HEK293T (cell line): ENCODE results near the gene PRRC1.

Experiments used
- CTCF ChIA-PET: fragments of 350-600 bp; formaldehyde crosslinking; extraction: SDS; loops from one replicate; lab custom pipeline; 2021; ENCODE audit warnings: antibody characterized with exemption, inconsistent platforms; lab: Yijun Ruan, JAX
- POLR2A ChIA-PET: fragments of 350-600 bp; formaldehyde crosslinking; extraction: SDS; loops from one replicate; lab custom pipeline; 2020; ENCODE audit warnings: antibody characterized with exemption, inconsistent platforms; lab: Yijun Ruan, JAX
- DNase-seq: peaks from one replicate; pipeline ENCODE4 v3.0.0; 2012; ENCODE audit warnings: mixed read lengths; ENCODE audit errors: extremely low spot score
- ARNT ChIP-seq: fragments of 450-650 bp; IDR thresholded peaks from 2 replicates; pipeline ENCODE4 v1.6.1; 2017; ENCODE audit warnings: mild to moderate bottlenecking
- BHLHE40 ChIP-seq: fragments of 450-650 bp; IDR thresholded peaks from 2 replicates; pipeline ENCODE4 v1.6.1; 2016; ENCODE audit warnings: mild to moderate bottlenecking, moderate library complexity, borderline replicate concordance
- CTBP1 ChIP-seq: fragments of 450-650 bp; IDR thresholded peaks from 2 replicates; pipeline ENCODE4 v1.6.1; 2016; ENCODE audit warnings: borderline replicate concordance
- ELF4 ChIP-seq: fragments of 450-650 bp; IDR thresholded peaks from 2 replicates; pipeline ENCODE4 v1.6.1; 2017; ENCODE audit warnings: antibody characterized with exemption
- FOXA1 ChIP-seq: fragments of 450-650 bp; IDR thresholded peaks from 2 replicates; pipeline ENCODE4 v1.6.1; 2016; ENCODE audit warnings: mild to moderate bottlenecking
- FOXK2 ChIP-seq: fragments of 450-650 bp; IDR thresholded peaks from 2 replicates; pipeline ENCODE4 v1.6.1; 2016; ENCODE audit warnings: mild to moderate bottlenecking
- FOXM1 ChIP-seq: fragments of 450-650 bp; IDR thresholded peaks from 2 replicates; pipeline ENCODE4 v1.6.1; 2017; ENCODE audit warnings: mild to moderate bottlenecking, borderline replicate concordance
- HDGF ChIP-seq: fragments of 450-650 bp; IDR thresholded peaks from 2 replicates; pipeline ENCODE4 v1.6.1; 2017; ENCODE audit warnings: antibody characterized with exemption, borderline replicate concordance
- L3MBTL2 ChIP-seq: fragments of 450-650 bp; conservative IDR thresholded peaks from 2 replicates; pipeline ENCODE4 v1.6.1; 2016; ENCODE audit warnings: mild to moderate bottlenecking
- LEF1 ChIP-seq: fragments of 450-650 bp; IDR thresholded peaks from 2 replicates; pipeline ENCODE4 v1.6.1; 2017; ENCODE audit warnings: mild to moderate bottlenecking, borderline replicate concordance
- NFRKB ChIP-seq: fragments of 450-650 bp; IDR thresholded peaks from 2 replicates; pipeline ENCODE4 v1.6.1; 2016; ENCODE audit warnings: mild to moderate bottlenecking, moderate library complexity
- SP1 ChIP-seq: fragments of 450-650 bp; IDR thresholded peaks from 2 replicates; pipeline ENCODE4 v1.6.1; 2017
- SUZ12 ChIP-seq: fragments of 450-650 bp; IDR thresholded peaks from 2 replicates; pipeline ENCODE4 v1.6.1; 2016; ENCODE audit warnings: mild to moderate bottlenecking
- TARDBP ChIP-seq: fragments of 450-650 bp; IDR thresholded peaks from 2 replicates; pipeline ENCODE4 v1.6.1; 2016
- ZNF384 ChIP-seq: fragments of 450-650 bp; IDR thresholded peaks from 2 replicates; pipeline ENCODE4 v1.6.1; 2016
- TF ChIP-seq, protein P1 (sequence below): fragments of 450-650 bp; IDR thresholded peaks from 2 replicates; pipeline ENCODE4 v1.6.1; 2016

PRRC1 gene

GRCh38 chr5:127587246-127587917 is 69.9 kb downstream of the PRRC1 start:
- no peak for DNase-seq
- ChIA-PET POLR2A (no interaction called here), CTCF (interaction anchor here (0.7 kb wide), 1 partner anchor 908 kb away, joined by 3 read pairs; no protein-coding TSS in a partner anchor)
- TF ChIP-seq SP1 = no peak
- TF ChIP-seq HDGF = no peak
- no peak for TF ChIP-seq CTBP1
- TF ChIP-seq, protein P1, sequence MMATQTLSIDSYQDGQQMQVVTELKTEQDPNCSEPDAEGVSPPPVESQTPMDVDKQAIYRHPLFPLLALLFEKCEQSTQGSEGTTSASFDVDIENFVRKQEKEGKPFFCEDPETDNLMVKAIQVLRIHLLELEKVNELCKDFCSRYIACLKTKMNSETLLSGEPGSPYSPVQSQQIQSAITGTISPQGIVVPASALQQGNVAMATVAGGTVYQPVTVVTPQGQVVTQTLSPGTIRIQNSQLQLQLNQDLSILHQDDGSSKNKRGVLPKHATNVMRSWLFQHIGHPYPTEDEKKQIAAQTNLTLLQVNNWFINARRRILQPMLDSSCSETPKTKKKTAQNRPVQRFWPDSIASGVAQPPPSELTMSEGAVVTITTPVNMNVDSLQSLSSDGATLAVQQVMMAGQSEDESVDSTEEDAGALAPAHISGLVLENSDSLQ = no peak
- TF ChIP-seq NFRKB = no peak
- TF ChIP-seq LEF1 = no peak
- no peak for TF ChIP-seq L3MBTL2
- TF ChIP-seq FOXM1 = no peak
- TF ChIP-seq ARNT = no peak
- no peak for TF ChIP-seq ELF4
- TF ChIP-seq FOXK2 = no peak
- no peak for TF ChIP-seq SUZ12
- no peak for TF ChIP-seq FOXA1
- no peak for TF ChIP-seq BHLHE40
- no peak for TF ChIP-seq ZNF384
- TF ChIP-seq TARDBP = no peak

- no peak for DNase-seq
- TF ChIP-seq CTBP1 = no peak
- POLR2A ChIA-PET = no interaction called here
- CTCF ChIA-PET = no interaction called here
These were observed 70.9 kb downstream of the PRRC1 start for GRCh38 chr5:127588368-127588767.

DNA sequence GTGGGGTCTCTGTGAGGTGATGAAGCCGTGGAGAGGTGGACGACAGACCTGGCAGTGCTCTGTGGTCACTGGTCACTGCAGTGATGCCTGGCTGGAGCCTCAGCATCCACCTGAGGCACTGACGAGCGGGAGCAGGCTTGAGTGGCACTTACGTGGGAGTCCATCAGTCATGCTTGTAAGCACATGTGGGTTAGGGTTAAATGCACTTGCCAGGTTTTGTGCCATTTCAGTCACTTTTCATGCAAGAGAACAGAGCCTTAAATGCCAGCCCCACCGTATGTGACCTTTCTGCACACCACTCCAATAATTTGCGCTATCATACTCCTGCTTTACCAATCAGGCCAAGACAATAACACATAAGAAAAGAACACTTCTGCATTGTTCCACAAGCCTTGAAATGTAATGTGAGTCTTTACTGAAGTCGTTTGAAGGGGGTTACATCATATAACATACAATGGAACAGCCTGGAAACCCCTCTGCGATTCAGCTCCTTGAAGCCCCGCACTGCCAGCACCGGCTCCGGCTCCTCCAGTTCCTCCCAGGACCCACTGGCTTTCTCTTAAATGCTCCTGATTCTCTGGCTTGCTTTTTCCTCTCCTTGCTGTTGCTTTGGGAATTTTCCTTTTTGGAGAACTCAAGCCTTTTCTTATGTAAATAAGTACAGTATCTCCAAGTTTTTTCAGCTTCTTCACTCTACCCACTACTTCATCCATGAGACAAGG is 72.0 kb downstream of the PRRC1 start:
- no peak for TF ChIP-seq ZNF384
- TF ChIP-seq L3MBTL2 = no peak
- TF ChIP-seq HDGF = no peak
- no peak for TF ChIP-seq NFRKB
- TF ChIP-seq BHLHE40 = no peak
- no peak for TF ChIP-seq ELF4
- TF ChIP-seq ARNT = no peak
- no peak for TF ChIP-seq FOXA1
- TF ChIP-seq FOXM1 = no peak
- TF ChIP-seq, protein P1 = no peak
- no peak for TF ChIP-seq FOXK2
- TF ChIP-seq SP1 = no peak
- TF ChIP-seq SUZ12 = no peak
- DNase-seq = no peak
- CTCF ChIA-PET = no interaction called here
- POLR2A ChIA-PET = no interaction called here

GRCh38 chr5:127590156-127590722 is 72.8 kb downstream of the PRRC1 start:
- TF ChIP-seq FOXM1 (no peak), SUZ12 (no peak), ELF4 (no peak), TARDBP (no peak)
- ChIA-PET CTCF (no interaction called here), POLR2A (no interaction called here)
- DNase-seq = no peak

GRCh38 chr5:127595484-127596368 is 78.3 kb downstream of the PRRC1 start:
- no peak for TF ChIP-seq L3MBTL2
- TF ChIP-seq NFRKB = no peak
- TF ChIP-seq TARDBP = no peak
- no peak for DNase-seq
- CTCF ChIA-PET = no interaction called here
- POLR2A ChIA-PET = no interaction called here

DNA sequence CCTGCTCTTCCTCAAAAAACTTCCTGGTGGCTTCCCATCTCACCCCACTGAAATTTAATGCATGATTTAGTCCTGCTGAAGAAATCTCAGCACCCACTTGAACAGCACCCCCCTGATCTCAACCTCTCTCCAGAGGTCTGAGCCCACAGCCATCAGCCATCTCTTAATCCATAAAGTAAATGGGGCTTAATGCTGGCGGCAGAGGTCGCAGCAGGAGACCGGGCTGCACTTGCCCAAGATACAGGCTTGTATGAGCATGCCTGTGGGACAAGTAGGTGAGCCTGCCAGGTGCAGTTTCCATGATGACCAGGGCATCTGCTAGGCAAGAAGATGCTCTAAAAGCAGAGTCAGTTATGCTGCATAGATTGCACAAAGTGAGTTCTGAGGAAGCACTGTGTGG is 79.1 kb downstream of the PRRC1 start:
- no peak for DNase-seq
- TF ChIP-seq FOXM1 (no peak), L3MBTL2 (no peak), BHLHE40 (no peak), TARDBP (no peak), FOXK2 (no peak), ELF4 (no peak), ARNT (no peak), HDGF (no peak), ZNF384 (no peak), SP1 (no peak), FOXA1 (no peak)
- ChIA-PET CTCF (no interaction called here), POLR2A (no interaction called here)
